ENCODE data around the gene PPP1R12C. TPM values are rescaled to one million over a fixed set of nuclear protein-coding genes. Genes with fewer than 3 reads are reported as not detected.

PPP1R12C gene
- total RNA-seq, 1 experiment from 2014 or later, result 79.9 TPM

DNA sequence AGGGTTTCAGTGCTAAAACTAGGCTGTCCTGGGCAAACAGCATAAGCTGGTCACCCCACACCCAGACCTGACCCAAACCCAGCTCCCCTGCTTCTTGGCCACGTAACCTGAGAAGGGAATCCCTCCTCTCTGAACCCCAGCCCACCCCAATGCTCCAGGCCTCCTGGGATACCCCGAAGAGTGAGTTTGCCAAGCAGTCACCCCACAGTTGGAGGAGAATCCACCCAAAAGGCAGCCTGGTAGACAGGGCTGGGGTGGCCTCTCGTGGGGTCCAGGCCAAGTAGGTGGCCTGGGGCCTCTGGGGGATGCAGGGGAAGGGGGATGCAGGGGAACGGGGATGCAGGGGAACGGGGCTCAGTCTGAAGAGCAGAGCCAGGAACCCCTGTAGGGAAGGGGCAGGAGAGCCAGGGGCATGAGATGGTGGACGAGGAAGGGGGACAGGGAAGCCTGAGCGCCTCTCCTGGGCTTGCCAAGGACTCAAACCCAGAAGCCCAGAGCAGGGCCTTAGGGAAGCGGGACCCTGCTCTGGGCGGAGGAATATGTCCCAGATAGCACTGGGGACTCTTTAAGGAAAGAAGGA, 2.8 kb downstream of the PPP1R12C start:
- H3K79me2 ChIP-seq (ENCODE audit: insufficient read depth, low read length), result peaks cover 7% of the 10 kb centered on the region; the same call in 1 of the 2 replicates
- no peak overlapping the region for H3K4ac ChIP-seq (ENCODE audit: low read depth, low read length)
- H3K36me3 Mint-ChIP-seq (ENCODE audit: insufficient read depth in 1 of 3, low read depth in 3 of 3), result peaks cover 4 to 8% (median 5%) of the 10 kb centered on the region in 3 experiments; a peak in 6 of 7 replicates
- no peak overlapping the region for H3T11ph ChIP-seq (ENCODE audit: low read length)
- no peak overlapping the region for H2AK5ac ChIP-seq (ENCODE audit: insufficient read length, low read length)
- H3K9me3 Mint-ChIP-seq, result no peaks in the 10 kb centered on the region
- no peak overlapping the region for H3K27ac ChIP-seq (ENCODE audit: insufficient read length, low read depth, low read length)
- no peak overlapping the region for H2BK15ac ChIP-seq (ENCODE audit: low read depth, low read length)
- peaks cover 21 to 30% of the 10 kb centered on the region in 2 experiments for H3K4me1 Mint-ChIP-seq
- no peak overlapping the region for H2AFZ ChIP-seq (ENCODE audit: low read length)
- no peak overlapping the region for H2BK20ac ChIP-seq (ENCODE audit: low read depth, low read length, poor library complexity, severe bottlenecking)
- H4K8ac ChIP-seq (replicated peaks; ENCODE audit: insufficient read length, low read depth, low read length), result no peak overlapping the region
- H2BK5ac ChIP-seq (ENCODE audit: insufficient read length, low read length), result no peak overlapping the region
- H3K9ac ChIP-seq (ENCODE audit: extremely low read depth, insufficient read length, low read length), result no peak overlapping the region
- no peak overlapping the region for H2BK120ac ChIP-seq (ENCODE audit: low read depth, low read length, poor library complexity, severe bottlenecking)
- H3K27me3 Mint-ChIP-seq (ENCODE audit: low read depth), result no peaks in the 10 kb centered on the region
- H3K18ac ChIP-seq (ENCODE audit: insufficient read length, low read depth, low read length), result peak overlapping the region; percentile 24
- TF ChIP-seq, protein P1, sequence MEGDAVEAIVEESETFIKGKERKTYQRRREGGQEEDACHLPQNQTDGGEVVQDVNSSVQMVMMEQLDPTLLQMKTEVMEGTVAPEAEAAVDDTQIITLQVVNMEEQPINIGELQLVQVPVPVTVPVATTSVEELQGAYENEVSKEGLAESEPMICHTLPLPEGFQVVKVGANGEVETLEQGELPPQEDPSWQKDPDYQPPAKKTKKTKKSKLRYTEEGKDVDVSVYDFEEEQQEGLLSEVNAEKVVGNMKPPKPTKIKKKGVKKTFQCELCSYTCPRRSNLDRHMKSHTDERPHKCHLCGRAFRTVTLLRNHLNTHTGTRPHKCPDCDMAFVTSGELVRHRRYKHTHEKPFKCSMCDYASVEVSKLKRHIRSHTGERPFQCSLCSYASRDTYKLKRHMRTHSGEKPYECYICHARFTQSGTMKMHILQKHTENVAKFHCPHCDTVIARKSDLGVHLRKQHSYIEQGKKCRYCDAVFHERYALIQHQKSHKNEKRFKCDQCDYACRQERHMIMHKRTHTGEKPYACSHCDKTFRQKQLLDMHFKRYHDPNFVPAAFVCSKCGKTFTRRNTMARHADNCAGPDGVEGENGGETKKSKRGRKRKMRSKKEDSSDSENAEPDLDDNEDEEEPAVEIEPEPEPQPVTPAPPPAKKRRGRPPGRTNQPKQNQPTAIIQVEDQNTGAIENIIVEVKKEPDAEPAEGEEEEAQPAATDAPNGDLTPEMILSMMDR (conservative IDR thresholded peaks at IDR 0.05), result no peak
- H4K20me1 ChIP-seq (ENCODE audit: control insufficient read depth, insufficient read depth, insufficient read length), result peaks cover 2% of the 10 kb centered on the region
- H3K4me2 ChIP-seq (ENCODE audit: insufficient read depth, insufficient read length, low read length), result no peak overlapping the region
- no peak overlapping the region for H3K23ac ChIP-seq (ENCODE audit: insufficient read length, low read depth, low read length)
- DNase-seq, result no peak
- no peak overlapping the region for H3K14ac ChIP-seq (ENCODE audit: insufficient read depth, low read length)
- no peaks in the 10 kb centered on the region for H3K27me3 ChIP-seq (ENCODE audit: insufficient read depth, low read length)
- no peak overlapping the region for H2BK12ac ChIP-seq (ENCODE audit: insufficient read length, low read depth, low read length)
- no peaks in the 10 kb centered on the region for H3K9me3 ChIP-seq (ENCODE audit: control insufficient read depth, low read depth, low read length)
- no peaks in the 10 kb centered on the region for H3K4me1 ChIP-seq (ENCODE audit: insufficient read depth, low read length)
- no peak overlapping the region for H4K91ac ChIP-seq (ENCODE audit: insufficient read length, low read depth, low read length)
- no peak overlapping the region for H4K5ac ChIP-seq (ENCODE audit: insufficient read length, low read depth, low read length)
- peaks cover 5% of the 10 kb centered on the region for H3K79me1 ChIP-seq (ENCODE audit: insufficient read depth, low read depth, low read length, poor library complexity, severe bottlenecking)
- H3K56ac ChIP-seq (ENCODE audit: insufficient read length, low read depth, low read length), result no peak overlapping the region
- no peak overlapping the region for H3K27ac Mint-ChIP-seq
- H3K23me2 ChIP-seq (ENCODE audit: insufficient read length, low read depth, low read length, poor library complexity, severe bottlenecking), result peaks cover 15% of the 10 kb centered on the region
- no CpG with 5 or more reads among the region's 9 CpGs for WGBS (ENCODE audit: extremely low coverage, insufficient read length, low lambda C conversion rate)
- H3K4me3 Mint-ChIP-seq, result peak overlapping the region; percentile 66 to 92; a peak in 3 of 5 replicates

Data from H9 (cell line).